Measurements from ENCODE around the gene PDE11A. TPM values are rescaled to one million over a fixed set of nuclear protein-coding genes. Genes with fewer than 3 reads are reported as not detected.
A peak's percentile ranks its signal among the peaks of the same experiment; 100 is the strongest.

PDE11A gene
- total RNA-seq, 1 donor from 2014 or later = 25.6 TPM

- no peak for TF ChIP-seq CTCF (IDR thresholded peaks at IDR 0.05; ENCODE audit: unreplicated experiment)
- peaks cover 34% of the 10 kb centered on the region for H3K4me1 Mint-ChIP-seq
- H3K27ac Mint-ChIP-seq = peak overlapping the region; percentile 99
- peaks cover 8% of the 10 kb centered on the region for H3K36me3 Mint-ChIP-seq
- H3K27me3 Mint-ChIP-seq (ENCODE audit: low read depth) = no peaks in the 10 kb centered on the region
- DNase-seq (ENCODE audit: low spot score in 2 of 2, unreplicated experiment in 2 of 2) = no peak
- H3K4me3 Mint-ChIP-seq = peak overlapping the region; percentile 92
- peaks cover 7% of the 10 kb centered on the region for H3K9me3 Mint-ChIP-seq
Measured at GRCh38 chr2:177617849-177618248, 454.7 kb downstream of the PDE11A start.

- no peak for TF ChIP-seq CTCF (IDR thresholded peaks at IDR 0.05; ENCODE audit: unreplicated experiment)
- peaks cover 33% of the 10 kb centered on the region for H3K4me1 Mint-ChIP-seq
- DNase-seq (ENCODE audit: low spot score in 2 of 2, unreplicated experiment in 2 of 2) = no peak
- no peaks in the 10 kb centered on the region for H3K27me3 Mint-ChIP-seq (ENCODE audit: low read depth)
- no peak overlapping the region for H3K27ac Mint-ChIP-seq
- H3K9me3 Mint-ChIP-seq = peaks cover 7% of the 10 kb centered on the region
- peaks cover 6% of the 10 kb centered on the region for H3K36me3 Mint-ChIP-seq
- peak overlapping the region; percentile 2 for H3K4me3 Mint-ChIP-seq
Measured at GRCh38 chr2:177616731-177617130, 455.8 kb downstream of the PDE11A start.

- no peak for DNase-seq (ENCODE audit: low spot score in 2 of 2, unreplicated experiment in 2 of 2)
- peaks cover 6% of the 10 kb centered on the region for H3K36me3 Mint-ChIP-seq
- H3K27ac Mint-ChIP-seq = no peak overlapping the region
- no peaks in the 10 kb centered on the region for H3K27me3 Mint-ChIP-seq (ENCODE audit: low read depth)
- H3K9me3 Mint-ChIP-seq = peaks cover 7% of the 10 kb centered on the region
- TF ChIP-seq CTCF (IDR thresholded peaks at IDR 0.05; ENCODE audit: unreplicated experiment) = no peak
- H3K4me1 Mint-ChIP-seq = peaks cover 38% of the 10 kb centered on the region
- H3K4me3 Mint-ChIP-seq = peak overlapping the region; percentile 2
Measured at GRCh38 chr2:177616066-177616465, 456.5 kb downstream of the PDE11A start.

GRCh38 chr2:177612659-177613058, 459.9 kb downstream of the PDE11A start:
- no peak overlapping the region for H3K27ac Mint-ChIP-seq
- H3K4me3 Mint-ChIP-seq = no peak overlapping the region
- H3K27me3 Mint-ChIP-seq (ENCODE audit: low read depth) = no peaks in the 10 kb centered on the region
- peaks cover 8% of the 10 kb centered on the region for H3K36me3 Mint-ChIP-seq
- no peak for DNase-seq (ENCODE audit: low spot score in 2 of 2, unreplicated experiment in 2 of 2)
- TF ChIP-seq CTCF (IDR thresholded peaks at IDR 0.05; ENCODE audit: unreplicated experiment) = no peak
- peaks cover 41% of the 10 kb centered on the region for H3K4me1 Mint-ChIP-seq
- peaks cover 13% of the 10 kb centered on the region for H3K9me3 Mint-ChIP-seq

- Mint-ChIP-seq H3K9me3 (peaks cover 9% of the 10 kb centered on the region), H3K36me3 (peaks cover 7% of the 10 kb centered on the region), H3K27me3 (ENCODE audit: low read depth) (no peaks in the 10 kb centered on the region), H3K27ac (peak overlapping the region; percentile 2), H3K4me1 (peaks cover 53% of the 10 kb centered on the region), H3K4me3 (no peak overlapping the region)
- no peak for DNase-seq (ENCODE audit: low spot score in 2 of 2, unreplicated experiment in 2 of 2)
- TF ChIP-seq CTCF (IDR thresholded peaks at IDR 0.05; ENCODE audit: unreplicated experiment) = no peak
Measured at GRCh38 chr2:177611310-177611886, 461.2 kb downstream of the PDE11A start.

GRCh38 chr2:177610813-177611212, 461.8 kb downstream of the PDE11A start:
- Mint-ChIP-seq H3K9me3 (peaks cover 9% of the 10 kb centered on the region), H3K4me3 (no peak overlapping the region), H3K4me1 (peaks cover 55% of the 10 kb centered on the region), H3K36me3 (peaks cover 4% of the 10 kb centered on the region), H3K27me3 (ENCODE audit: low read depth) (no peaks in the 10 kb centered on the region), H3K27ac (no peak overlapping the region)
- no peak for TF ChIP-seq CTCF (IDR thresholded peaks at IDR 0.05; ENCODE audit: unreplicated experiment)
- no peak for DNase-seq (ENCODE audit: low spot score in 2 of 2, unreplicated experiment in 2 of 2)
